Stimulated activated CD8-positive, alpha-beta memory T cell treated with anti-CD3 and anti-CD28 coated beads, Interleukin-12 subunit alpha, Interleukin-12 subunit beta, amount 100 ng/mL, for 24 hours (primary cell): ENCODE results near the gene ISCA1.
"Not testable (repeated sequence)": the region's sequence is repeated elsewhere in the genome, so short reads cannot be mapped to it uniquely, and the experiment has no call there.

ENCODE experiments used
- DNase-seq: peaks from one replicate; pipeline ENCODE4 v3.0.0-alpha.2; 2020; ENCODE audit errors: extremely low read depth

Gene ISCA1

GRCh38 chr9:86282077-86282978 is at the start of gene ISCA1:
Gene ISCA1 (minus strand): TSS chr9:86282538. CDS start chr9:86282458, 80 bp downstream.
- DNase-seq = peak; percentile 99

GRCh38 chr9:86330186-86330585 is 47.8 kb upstream of the ISCA1 start:
- no peak for DNase-seq

- no peak for DNase-seq
Observed at GRCh38 chr9:86329649-86330048, 47.3 kb upstream of the ISCA1 start.

DNA sequence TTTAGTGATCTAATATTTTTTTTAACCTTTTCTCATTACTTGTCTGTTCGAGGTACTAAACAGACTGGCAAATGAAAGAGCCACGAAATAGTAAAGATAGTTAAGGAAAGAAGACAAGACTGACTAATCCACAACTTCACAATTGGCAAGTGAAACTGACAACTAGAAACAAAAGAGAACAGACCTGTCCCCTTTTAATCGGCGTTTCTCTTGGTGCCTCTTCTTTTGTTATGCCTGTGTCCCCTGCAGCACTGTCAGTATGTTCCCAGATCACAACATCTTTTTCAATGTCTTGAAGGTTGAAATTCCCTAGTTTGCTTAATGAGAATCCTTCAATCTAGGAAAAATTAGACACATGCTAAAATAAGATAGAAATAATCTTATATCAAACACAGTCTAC is 45.8 kb upstream of the ISCA1 start:
- DNase-seq = no peak

DNA sequence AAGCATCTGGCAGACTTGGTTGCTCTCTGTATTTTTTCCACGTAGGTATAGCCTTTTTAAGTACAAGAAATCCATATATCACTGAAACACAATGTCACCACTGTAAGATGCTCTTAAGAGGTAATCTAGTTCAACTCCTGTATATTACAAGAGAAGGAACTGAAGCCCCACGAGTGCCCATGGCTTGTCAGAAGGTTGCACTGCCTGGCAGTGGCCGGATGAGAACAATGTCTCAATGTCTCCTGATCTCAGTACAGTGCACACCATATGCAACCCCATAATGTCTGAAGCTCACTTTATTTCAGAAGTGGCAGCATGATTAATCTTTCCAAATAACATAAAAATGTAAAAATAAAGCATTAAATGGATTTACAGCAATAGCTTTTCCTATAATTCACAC is 44.2 kb upstream of the ISCA1 start:
- DNase-seq = no peak

DNA sequence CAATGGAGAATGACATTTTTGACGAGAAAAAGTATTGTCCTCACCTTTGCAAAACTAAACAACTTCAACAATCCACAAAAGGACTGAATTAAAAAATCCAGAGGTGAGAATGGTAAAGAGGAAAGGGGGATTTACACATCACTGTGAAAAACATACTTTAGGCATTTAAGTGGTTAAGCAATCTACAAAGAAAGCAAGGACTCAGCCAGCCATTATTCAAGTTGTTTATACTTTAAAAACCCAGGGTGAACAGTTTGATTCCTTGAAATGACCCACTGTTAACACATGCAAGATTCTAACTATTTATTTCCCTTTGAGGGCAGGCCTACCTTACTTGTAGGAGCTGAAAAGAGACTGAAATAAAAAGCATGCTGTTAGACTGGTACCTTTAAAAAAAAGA is 42.6 kb upstream of the ISCA1 start:
- DNase-seq = no peak

- no peak for DNase-seq
Observed at GRCh38 chr9:86324308-86324707, 42.0 kb upstream of the ISCA1 start.

DNA sequence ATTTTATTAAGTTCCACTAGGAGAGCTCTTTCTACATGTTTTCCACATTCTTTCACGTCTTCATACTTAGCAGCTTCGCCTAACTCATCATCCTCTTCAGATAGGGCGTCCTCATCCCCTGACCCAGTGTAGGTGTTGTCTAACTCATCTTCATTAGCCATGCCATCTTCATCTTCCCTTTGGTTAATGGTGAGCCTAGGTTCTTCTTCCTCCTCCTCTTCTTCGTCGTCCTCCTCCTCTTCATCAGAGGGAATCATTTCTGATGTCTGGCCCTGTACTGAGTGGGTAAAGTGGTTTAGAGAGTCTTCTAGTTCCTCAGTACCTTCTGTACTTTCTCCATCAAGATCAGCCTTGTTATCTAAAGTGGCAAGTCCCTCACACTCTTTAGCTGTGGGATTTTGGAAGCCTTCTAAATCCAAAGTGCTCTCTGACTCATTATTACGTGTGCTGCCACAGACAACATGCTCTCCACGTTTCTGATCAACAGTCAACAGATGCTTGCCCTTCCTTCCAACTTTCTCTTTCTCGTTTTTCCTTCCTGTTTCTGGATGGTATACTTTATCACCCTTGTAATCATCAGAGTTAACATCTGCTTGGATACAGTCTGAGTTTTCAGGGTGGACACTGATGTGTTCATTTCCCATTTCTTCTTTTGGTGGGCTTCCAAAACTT is 40.8 kb upstream of the ISCA1 start:
- no peak for DNase-seq

DNA sequence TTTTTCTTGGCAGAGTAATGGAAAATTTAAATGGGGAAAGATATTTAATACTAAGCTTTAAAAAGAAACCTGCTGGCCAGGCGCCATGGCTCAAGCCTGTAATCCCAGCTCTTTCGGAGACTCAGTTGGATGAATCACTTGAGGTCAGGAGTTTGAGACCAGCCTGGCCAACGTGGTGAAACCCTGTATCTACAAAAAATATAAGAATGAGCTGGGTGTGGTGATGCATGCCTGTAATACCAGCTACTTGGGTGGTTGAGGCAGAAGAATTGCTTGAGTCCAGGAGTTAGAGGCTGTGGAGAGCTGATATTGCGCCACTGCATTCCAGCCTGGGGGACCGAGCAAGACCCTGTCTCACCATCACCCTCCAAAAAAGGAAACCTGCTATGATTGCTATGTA is 39.0 kb upstream of the ISCA1 start:
- no peak for DNase-seq

DNA sequence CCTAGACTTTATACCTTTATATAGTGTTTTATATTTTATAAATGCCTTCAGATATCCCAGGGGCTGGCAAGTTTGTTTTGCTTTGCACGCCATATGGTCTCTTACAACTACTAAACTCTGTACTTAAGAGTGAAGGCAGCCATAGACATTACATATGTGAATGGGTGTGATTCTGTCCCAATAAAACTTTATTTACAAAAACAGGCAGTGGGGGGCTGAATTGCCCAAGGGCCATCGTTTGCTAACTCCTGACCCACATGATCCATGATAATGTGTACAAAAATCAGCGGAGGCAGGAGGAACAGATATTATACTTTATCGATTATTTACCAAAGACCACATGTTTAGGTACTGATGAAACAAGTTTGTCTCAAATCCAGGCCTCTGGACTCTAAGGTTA is 35.8 kb upstream of the ISCA1 start:
- no peak for DNase-seq

DNA sequence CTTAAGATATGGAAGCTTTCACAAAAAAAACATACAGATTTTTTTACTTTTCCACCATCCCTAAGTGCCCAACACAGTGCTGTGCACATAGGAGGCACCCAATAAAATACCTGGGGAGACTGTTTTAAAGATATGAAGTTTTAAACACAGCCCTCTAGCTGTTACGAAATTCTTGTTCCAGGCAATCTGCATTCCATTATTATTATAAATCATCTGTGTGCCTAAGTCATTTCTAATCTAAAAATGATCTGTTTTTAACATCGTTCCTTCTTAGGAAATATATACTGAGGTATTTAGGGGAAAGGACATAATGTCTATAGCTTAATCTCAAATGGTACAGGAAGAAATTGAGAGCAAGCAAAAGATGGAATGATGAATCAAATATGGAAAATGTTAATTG is 32.7 kb upstream of the ISCA1 start:
- no peak for DNase-seq

- not testable (repeated sequence) for DNase-seq
Observed at GRCh38 chr9:86312959-86313358, 30.6 kb upstream of the ISCA1 start.

DNA sequence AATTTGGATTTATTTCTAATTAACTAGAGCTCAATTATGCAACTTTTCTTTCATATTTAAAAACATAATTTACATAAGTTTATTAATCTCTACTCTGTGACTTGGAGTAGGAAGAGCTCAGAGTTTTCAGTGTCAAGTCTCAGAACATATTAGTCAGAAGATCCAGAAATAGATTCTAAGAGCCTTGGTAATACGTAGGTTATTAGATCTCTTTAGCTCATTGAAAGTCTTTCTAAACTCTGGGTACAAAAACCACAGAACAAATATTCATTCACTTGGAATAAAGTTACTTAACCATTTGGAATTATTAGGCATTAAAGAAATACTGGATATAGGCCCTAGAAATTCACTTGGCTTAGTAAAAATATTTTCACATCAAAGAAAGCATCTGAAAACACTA is 26.3 kb upstream of the ISCA1 start:
- no peak for DNase-seq

- no peak for DNase-seq
Observed at GRCh38 chr9:86304236-86304730, 21.9 kb upstream of the ISCA1 start.

DNA sequence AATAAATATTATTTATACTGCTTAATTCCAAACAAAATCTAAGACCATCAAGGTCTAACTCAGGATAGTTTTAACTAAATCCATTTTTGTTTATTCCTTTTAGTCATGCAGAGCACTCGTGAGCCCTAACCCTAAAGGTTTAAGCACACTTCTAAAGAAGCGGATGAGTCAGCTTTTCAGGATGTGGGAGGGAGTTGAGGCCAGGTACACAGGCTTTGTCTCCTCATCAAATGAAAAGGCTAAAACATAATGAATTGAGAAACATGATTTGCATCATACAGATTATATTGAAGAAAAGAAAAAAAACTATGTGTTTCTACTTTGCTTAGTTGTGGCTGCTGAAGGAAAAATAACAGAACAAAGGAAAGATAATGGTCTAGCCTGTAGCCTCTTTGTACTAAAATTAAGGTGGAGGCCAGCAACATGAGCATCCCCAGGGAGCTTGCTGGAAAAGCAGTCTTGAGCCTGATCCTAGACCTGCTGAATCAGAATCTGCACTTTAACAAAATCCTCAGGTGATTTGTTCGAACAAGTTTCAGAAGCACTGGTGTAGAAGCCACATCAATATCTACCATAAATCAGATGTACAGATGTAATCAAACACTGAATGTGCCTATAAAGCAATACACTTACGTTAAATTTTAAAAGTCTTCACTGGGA is 21.1 kb upstream of the ISCA1 start:
- no peak for DNase-seq

DNA sequence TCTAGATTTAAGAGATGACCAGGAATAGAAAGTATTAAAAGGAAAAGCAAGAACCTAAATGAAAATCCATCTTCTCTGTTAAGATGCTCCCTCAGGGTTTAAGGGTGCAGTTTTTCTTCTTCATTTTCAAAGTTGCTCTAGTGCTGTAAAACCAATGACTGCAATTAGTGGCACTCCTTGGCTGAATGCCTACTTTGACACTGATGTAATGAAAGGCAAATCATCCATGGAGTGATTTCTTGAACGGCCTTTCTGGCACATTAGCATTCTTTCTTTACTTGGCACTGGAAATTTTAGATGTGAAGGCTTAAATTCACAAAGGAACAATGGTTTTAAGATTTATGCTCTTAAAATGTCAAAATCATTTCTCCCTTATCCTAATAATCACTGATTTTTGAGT is 19.3 kb upstream of the ISCA1 start:
- no peak for DNase-seq

GRCh38 chr9:86300701-86301100 is 18.4 kb upstream of the ISCA1 start:
- DNase-seq = no peak

- no peak for DNase-seq
Observed at GRCh38 chr9:86298873-86299272, 16.5 kb upstream of the ISCA1 start.

DNA sequence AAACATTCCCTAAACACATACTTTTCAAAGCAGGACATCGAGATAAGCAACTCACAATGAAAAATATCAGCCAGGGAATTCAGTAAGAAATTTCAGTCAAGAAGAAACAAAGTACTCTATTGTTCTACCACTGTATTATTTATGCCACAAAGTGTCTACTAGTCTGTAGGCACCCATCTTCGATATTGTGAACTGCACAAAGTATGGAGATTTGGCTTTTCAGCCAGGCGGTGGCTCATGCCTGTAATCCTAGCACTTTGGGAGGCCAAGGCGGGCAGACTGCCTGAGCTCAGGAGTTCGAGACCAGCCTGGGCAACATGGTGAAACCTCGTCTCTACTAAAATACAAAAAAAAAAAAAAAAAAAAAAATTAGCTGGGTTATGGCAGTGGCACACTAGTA is 8.0 kb upstream of the ISCA1 start:
- not testable (repeated sequence) for DNase-seq

DNA sequence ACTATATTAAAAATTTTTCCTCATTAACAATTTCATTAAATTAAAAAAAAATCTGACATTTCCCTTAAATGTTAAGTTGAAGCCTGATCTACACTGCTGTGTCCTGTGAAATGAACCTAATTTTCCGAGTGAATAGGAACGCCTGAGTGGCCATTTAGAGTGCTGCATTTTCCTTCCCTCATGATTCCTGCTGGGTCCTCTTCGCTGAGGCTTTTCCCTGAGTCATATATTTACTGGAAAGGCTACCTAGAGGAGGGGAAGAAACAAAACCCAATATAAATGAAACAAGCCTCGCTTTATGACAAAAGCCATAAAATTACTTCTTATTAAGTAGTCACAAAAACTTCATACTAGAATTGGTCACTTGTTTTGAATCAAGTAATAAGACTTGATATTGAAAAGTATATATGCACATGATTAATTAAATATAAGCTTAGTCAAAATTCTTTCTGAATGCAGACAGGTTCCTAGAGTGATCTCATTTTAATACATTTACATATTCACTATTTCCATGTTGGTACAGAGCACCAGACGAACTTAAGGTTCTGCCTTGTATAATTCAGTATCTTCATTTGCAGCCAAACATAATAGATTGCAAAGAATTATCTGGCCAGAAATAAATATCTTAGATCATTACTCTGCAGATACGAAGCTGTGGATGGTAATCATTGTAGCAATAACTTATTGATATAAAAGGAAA is 6.3 kb upstream of the ISCA1 start:
- no peak for DNase-seq

DNA sequence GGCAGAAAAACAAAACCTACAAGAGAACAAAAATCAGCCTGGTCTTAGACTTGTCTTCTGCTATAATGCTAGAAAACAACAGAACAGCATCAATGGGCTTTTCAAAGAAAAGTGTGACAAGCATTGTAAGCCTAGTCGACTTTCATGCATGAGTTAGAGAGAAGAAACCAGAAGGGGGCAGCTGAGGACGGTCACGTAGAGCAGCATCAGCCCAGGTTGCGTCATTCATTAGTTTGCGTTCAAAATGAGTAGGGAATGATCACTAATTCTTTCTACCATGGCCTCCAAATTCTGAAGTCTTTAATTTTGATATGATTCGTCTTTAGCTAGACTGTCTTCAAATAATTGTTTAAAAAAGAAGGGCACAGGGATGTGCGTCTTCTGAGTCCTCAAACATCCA is 4.7 kb upstream of the ISCA1 start:
- DNase-seq = no peak

DNA sequence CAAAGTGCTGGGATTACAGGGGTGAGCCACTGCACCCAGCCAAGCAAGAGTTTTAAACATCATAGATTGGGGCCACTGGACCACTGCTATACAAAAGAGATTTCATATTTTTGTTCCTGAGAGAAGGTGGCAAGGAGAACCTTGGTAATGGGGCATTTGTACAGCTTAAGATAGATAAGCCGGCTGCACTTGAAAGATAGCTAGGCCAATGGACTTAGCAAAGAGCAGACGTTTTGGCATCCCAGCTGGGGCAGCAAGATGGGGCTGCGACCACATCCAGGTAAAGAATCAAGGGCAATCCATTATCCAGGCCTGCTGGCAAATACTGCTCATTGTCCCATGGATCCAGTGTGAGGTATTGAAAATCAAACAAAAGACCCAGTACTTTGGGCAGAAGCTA is 3.9 kb upstream of the ISCA1 start:
- no peak for DNase-seq
